ENCODE data around the gene OR52E4. TPM values are rescaled to one million over a fixed set of nuclear protein-coding genes. Genes with fewer than 3 reads are reported as not detected.

Gene OR52E4
- total and polyA plus RNA-seq, 2 of the 4 experiments (the other 2 are of a cell fraction) = not detected

- Histone ChIP-seq H2AK5ac (ENCODE audit: low read depth, low read length) (no peak overlapping the region), H4K8ac (ENCODE audit: low read depth in 2 of 2, low read length in 2 of 2) (no peak overlapping the region), H3K4me3 (ENCODE audit: insufficient read depth, low read depth, low read length) (no peak overlapping the region), H3K9me1 (ENCODE audit: insufficient read depth, low read length) (no peaks in the 10 kb centered on the region), H3K4me2 (ENCODE audit: low read depth, low read length) (no peak overlapping the region), H4K20me1 (ENCODE audit: insufficient read depth, low read length) (no peaks in the 10 kb centered on the region), H3K79me1 (ENCODE audit: low read depth in 1 of 2, low read length in 2 of 2) (no peaks in the 10 kb centered on the region), H2AK9ac (replicated peaks; ENCODE audit: low read depth, low read length, poor library complexity) (no peak overlapping the region), H3K9ac (ENCODE audit: low read depth, low read length) (no peak overlapping the region), H3K14ac (replicated peaks; ENCODE audit: low read depth, low read length) (no peak overlapping the region), H3K23ac (ENCODE audit: low read depth, low read length) (no peak overlapping the region), H2AFZ (replicated peaks; ENCODE audit: low read length, poor library complexity) (no peak overlapping the region), H3K4ac (ENCODE audit: low read depth, low read length) (no peak overlapping the region), H3K36me3 (ENCODE audit: control insufficient read depth, insufficient read depth, low read length) (no peaks in the 10 kb centered on the region), H2BK5ac (ENCODE audit: low read depth, low read length, poor library complexity, severe bottlenecking) (no peak overlapping the region), H3K56ac (ENCODE audit: extremely low read depth, insufficient read depth, low read length) (no peak overlapping the region), H3K9me3 (ENCODE audit: control insufficient read depth, insufficient read depth, low read length) (peaks cover 43% of the 10 kb centered on the region), H2BK15ac (ENCODE audit: low read depth, low read length) (no peak overlapping the region), H3K27ac (ENCODE audit: insufficient read depth, low read length) (no peak overlapping the region), H3K4me1 (ENCODE audit: control insufficient read depth, insufficient read depth, low read length) (no peaks in the 10 kb centered on the region), H2BK20ac (ENCODE audit: low read depth, low read length) (no peak overlapping the region), H3K27me3 (ENCODE audit: control insufficient read depth, insufficient read depth, low read length) (no peaks in the 10 kb centered on the region), H4K5ac (ENCODE audit: low read depth, low read length) (no peak overlapping the region), H2BK120ac (ENCODE audit: low read depth, low read length) (no peak overlapping the region), H3K18ac (ENCODE audit: low read depth, low read length) (no peak overlapping the region), H4K91ac (ENCODE audit: insufficient read depth, low read depth, low read length) (no peak overlapping the region)
- ATAC-seq (ENCODE audit: low read depth) = no peak
- ChIA-PET POLR2A (ENCODE audit: unreplicated experiment) (no interaction called here), CTCF (no interaction called here)
- in situ Hi-C loops (cut with MboI; ENCODE audit: low sequenced_read_pairs) (no loop called here), intact Hi-C loops (cut with micrococcal nuclease) (no loop called here), dilution Hi-C loops (cut with HindIII; ENCODE audit: low sequenced_read_pairs, unreplicated experiment) (no loop called here)
- no peak for TF ChIP-seq USF2 (IDR thresholded peaks at IDR 0.05; ENCODE audit: low read depth, low read length)
- no peak for DNase-seq
- BruUV-seq (replicated peaks) = no TSS peak
- 82% methylated on average over 15 of the region's 19 CpGs; no CpG with 5 or more reads in 1 of the 2 experiments for WGBS, 2 experiments (ENCODE audit: extremely low coverage in 2 of 2, insufficient read length in 1 of 2)
These were observed 50.2 kb downstream of the OR52E4 start for GRCh38 chr11:5930614-5931013.

All from IMR-90 (cell line).